Breast epithelium (tissue), 3 donors: ENCODE results near the gene PROB1.

Experiments used
- POLR2A ChIP-seq: fragments of 450-650 bp; IDR thresholded peaks from one replicate; pipeline ENCODE4 v1.6.1; 2016; ENCODE audit warnings: antibody characterized with exemption, mild to moderate bottlenecking, moderate library complexity
- POLR2AphosphoS5 ChIP-seq, 3 donors: sonication (generic); formaldehyde crosslinking; IDR thresholded peaks; one replicate each; pipeline ENCODE4 v1.6.1; 2017; ENCODE audit warnings: antibody characterized with exemption in 3 of 3
- TF ChIP-seq, protein P1 (sequence below), 3 donors: fragments of 450-650 bp; IDR thresholded peaks; one replicate each; pipeline ENCODE4 v1.5.1; 2016 to 2017; ENCODE audit warnings: antibody characterized with exemption in 3 of 3, mild to moderate bottlenecking in 3 of 3, moderate library complexity in 3 of 3

- TF ChIP-seq, protein P1, sequence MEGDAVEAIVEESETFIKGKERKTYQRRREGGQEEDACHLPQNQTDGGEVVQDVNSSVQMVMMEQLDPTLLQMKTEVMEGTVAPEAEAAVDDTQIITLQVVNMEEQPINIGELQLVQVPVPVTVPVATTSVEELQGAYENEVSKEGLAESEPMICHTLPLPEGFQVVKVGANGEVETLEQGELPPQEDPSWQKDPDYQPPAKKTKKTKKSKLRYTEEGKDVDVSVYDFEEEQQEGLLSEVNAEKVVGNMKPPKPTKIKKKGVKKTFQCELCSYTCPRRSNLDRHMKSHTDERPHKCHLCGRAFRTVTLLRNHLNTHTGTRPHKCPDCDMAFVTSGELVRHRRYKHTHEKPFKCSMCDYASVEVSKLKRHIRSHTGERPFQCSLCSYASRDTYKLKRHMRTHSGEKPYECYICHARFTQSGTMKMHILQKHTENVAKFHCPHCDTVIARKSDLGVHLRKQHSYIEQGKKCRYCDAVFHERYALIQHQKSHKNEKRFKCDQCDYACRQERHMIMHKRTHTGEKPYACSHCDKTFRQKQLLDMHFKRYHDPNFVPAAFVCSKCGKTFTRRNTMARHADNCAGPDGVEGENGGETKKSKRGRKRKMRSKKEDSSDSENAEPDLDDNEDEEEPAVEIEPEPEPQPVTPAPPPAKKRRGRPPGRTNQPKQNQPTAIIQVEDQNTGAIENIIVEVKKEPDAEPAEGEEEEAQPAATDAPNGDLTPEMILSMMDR (IDR thresholded peaks at IDR 0.05): no peak
- TF ChIP-seq POLR2AphosphoS5 (IDR thresholded peaks at IDR 0.05) (no peak), POLR2A (no peak)
These were observed 30.4 kb downstream of the PROB1 start for GRCh38 chr5:139364466-139364865.
